Spleen (tissue), 7 donors: ENCODE measurements around the gene RPL23.

Source experiments
- CTCF ChIP-seq, 11 experiments: fragments of 200-600 bp in 7 of 11; fragments of 450-650 bp in 4 of 11; sonication (generic) in 4 of 11; IDR thresholded peaks in 8 of 11; conservative IDR thresholded peaks in 3 of 11; 1 replicate in 7 of 11; 2 replicates in 4 of 11; pipeline versions ENCODE4 v1.4.0 to v1.8.0; 2016 to 2021; ENCODE audit warnings: antibody characterized with exemption in 11 of 11, inconsistent platforms in 4 of 11, mild to moderate bottlenecking in 1 of 11
- POLR2A ChIP-seq, 3 donors: fragments of 450-650 bp; IDR thresholded peaks; one replicate each; pipeline ENCODE4 v1.5.1; 2017; ENCODE audit warnings: antibody characterized with exemption in 3 of 3, mild to moderate bottlenecking in 1 of 3
- POLR2AphosphoS5 ChIP-seq, 3 donors: sonication (generic); formaldehyde crosslinking; IDR thresholded peaks; one replicate each; pipeline ENCODE4 v1.5.1; 2017; ENCODE audit warnings: antibody characterized with exemption in 3 of 3
- donor health status: DM: no; HTN: no; CAD: no; lungs with moderate emphysema.
- donor health status: DM: no; HTN: no; CAD: no.
- donor health status: DM: no; HTN: no; CAD: no.

- no peak for TF ChIP-seq CTCF (IDR thresholded peaks at IDR 0.05 in 8 of 11, conservative IDR thresholded peaks at IDR 0.05 in 3 of 11)
- TF ChIP-seq POLR2AphosphoS5 (IDR thresholded peaks at IDR 0.05), result peak; percentile 55 to 82 (median 82)
- TF ChIP-seq POLR2A (IDR thresholded peaks at IDR 0.05), result no peak
These were observed 54.7 kb downstream of the RPL23 start for GRCh38 chr17:38798614-38799500.
